ENCODE measurements around the gene CDSN. TPM values are rescaled to one million over a fixed set of nuclear protein-coding genes. Genes with fewer than 3 reads are reported as not detected.

Gene CDSN
- total RNA-seq, 5 donors from 2014 or later (not counting 1 experiment from before 2014, with no cell fraction given): not detected

DNA sequence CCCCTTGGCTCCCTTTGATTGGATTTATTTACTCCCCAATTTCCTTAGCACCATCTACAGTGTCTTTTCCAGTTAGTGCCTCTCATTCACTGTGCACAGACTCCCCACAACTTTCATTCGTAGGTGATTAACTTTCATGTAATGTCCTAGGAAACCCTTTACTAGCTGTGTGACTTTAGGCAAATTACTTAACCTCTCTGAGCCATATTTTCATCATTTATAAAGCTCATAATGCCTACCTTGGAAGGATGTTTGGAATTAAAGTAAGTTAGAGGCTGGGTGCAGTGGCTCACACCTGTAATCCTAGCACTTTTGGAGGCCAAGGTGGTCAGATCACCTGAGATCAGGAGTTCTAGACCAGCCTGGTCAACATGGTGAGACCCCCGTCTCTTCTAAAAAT lies 28.0 kb downstream of the CDSN start:
- H3K4me3 Mint-ChIP-seq: no peak overlapping the region
- Histone ChIP-seq H3K4me3 (ENCODE audit: control insufficient read depth in 1 of 2, extremely low read depth in 1 of 2, low read length in 1 of 2) (no peak overlapping the region), H3K36me3 (ENCODE audit: control insufficient read depth in 2 of 2, extremely low read depth in 1 of 2, insufficient read depth in 1 of 2, low read length in 1 of 2) (no peaks in the 10 kb centered on the region), H3K27me3 (replicated peaks in 1 of 2; ENCODE audit: control insufficient read depth in 2 of 2, extremely low read depth in 1 of 2, insufficient read depth in 2 of 2, low read length in 1 of 2) (no peaks in the 10 kb centered on the region), H3K4me1 (ENCODE audit: control insufficient read depth in 1 of 2, extremely low read depth in 1 of 2, insufficient read depth in 2 of 2, low read length in 2 of 2) (peaks cover 13 to 40% of the 10 kb centered on the region in 2 experiments), H3K9me3 (no peaks in the 10 kb centered on the region), H3K27ac (ENCODE audit: low read length) (no peak overlapping the region)
- no peak for DNase-seq
- CTCF ChIA-PET: interaction anchor here in 1 of 2 donors (0.7 kb wide), 1 partner anchor 41 kb away, joined by 4 read pairs; no protein-coding TSS in a partner anchor
- H3K4me1 Mint-ChIP-seq: peaks cover 41 to 54% (median 42%) of the 10 kb centered on the region in 3 donors
- POLR2A ChIA-PET: no interaction called here
- H3K36me3 Mint-ChIP-seq: no peaks in the 10 kb centered on the region
- WGBS (ENCODE audit: insufficient coverage): no CpG with 5 or more reads among the region's 2 CpGs
- ATAC-seq (replicated peaks in 1 of 4): no peak
- H3K27me3 Mint-ChIP-seq: no peaks in the 10 kb centered on the region
- H3K27ac Mint-ChIP-seq: peak overlapping the region in 1 of 2 donors; percentile 49
- no peaks in the 10 kb centered on the region for H3K9me3 Mint-ChIP-seq

DNA sequence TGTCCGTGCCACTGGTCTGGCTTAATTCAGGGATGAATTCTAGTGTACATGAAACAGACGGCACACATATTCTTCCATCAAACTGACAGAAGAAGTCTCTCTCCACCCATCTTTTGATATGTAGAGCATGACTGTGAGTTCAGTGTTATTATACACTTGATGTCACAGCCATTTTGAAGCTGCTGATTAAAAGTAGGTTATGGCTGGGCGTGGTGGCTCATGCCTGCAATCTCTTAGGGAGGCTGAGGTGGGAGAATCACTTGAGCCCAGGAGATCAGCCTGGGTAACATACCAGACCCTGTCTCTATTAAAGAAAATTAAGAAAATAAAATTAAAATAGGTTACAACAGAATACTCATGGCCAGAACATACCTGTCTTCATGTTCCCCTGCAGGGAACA lies 28.6 kb downstream of the CDSN start:
- DNase-seq (no peak), ATAC-seq (replicated peaks in 1 of 4) (no peak)
- Mint-ChIP-seq H3K27me3 (no peaks in the 10 kb centered on the region), H3K9me3 (no peaks in the 10 kb centered on the region), H3K4me3 (no peak overlapping the region), H3K36me3 (no peaks in the 10 kb centered on the region), H3K27ac (peak overlapping the region in 1 of 2 donors; percentile 16), H3K4me1 (peaks cover 37 to 53% (median 38%) of the 10 kb centered on the region in 3 donors)
- ChIA-PET POLR2A (no interaction called here), CTCF (no interaction called here)
- Histone ChIP-seq H3K4me3 (ENCODE audit: control insufficient read depth in 1 of 2, extremely low read depth in 1 of 2, low read length in 1 of 2) (no peak overlapping the region), H3K36me3 (ENCODE audit: control insufficient read depth in 2 of 2, extremely low read depth in 1 of 2, insufficient read depth in 1 of 2, low read length in 1 of 2) (no peaks in the 10 kb centered on the region), H3K27ac (ENCODE audit: low read length) (no peak overlapping the region), H3K9me3 (no peaks in the 10 kb centered on the region), H3K4me1 (ENCODE audit: control insufficient read depth in 1 of 2, extremely low read depth in 1 of 2, insufficient read depth in 2 of 2, low read length in 2 of 2) (peaks cover 13 to 35% of the 10 kb centered on the region in 2 experiments), H3K27me3 (replicated peaks in 1 of 2; ENCODE audit: control insufficient read depth in 2 of 2, extremely low read depth in 1 of 2, insufficient read depth in 2 of 2, low read length in 1 of 2) (no peaks in the 10 kb centered on the region)
- WGBS (ENCODE audit: insufficient coverage): no CpG with 5 or more reads among the region's 3 CpGs

DNA sequence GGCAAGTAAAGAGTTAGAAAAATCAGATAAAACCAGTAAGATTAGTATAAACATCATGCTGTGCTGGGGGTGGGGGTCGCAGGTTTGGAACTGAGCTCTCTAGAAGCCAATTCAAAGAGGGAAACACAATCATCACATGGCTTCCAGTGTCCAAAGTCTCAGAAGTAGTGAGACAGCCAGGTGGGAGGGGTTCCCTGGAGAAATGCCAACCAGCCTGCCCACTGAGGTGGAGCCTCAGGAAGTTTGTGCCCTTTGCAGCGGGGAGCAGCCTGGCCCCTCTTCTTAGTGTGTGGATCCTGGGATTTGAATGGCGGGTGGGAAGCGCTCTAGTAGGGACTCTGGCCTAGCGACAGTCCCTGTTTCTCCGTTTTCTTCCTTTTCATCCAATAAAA lies 29.3 kb downstream of the CDSN start:
- no peak for DNase-seq
- Mint-ChIP-seq H3K36me3 (no peaks in the 10 kb centered on the region), H3K9me3 (no peaks in the 10 kb centered on the region), H3K27ac (no peak overlapping the region), H3K27me3 (no peaks in the 10 kb centered on the region), H3K4me1 (peaks cover 31 to 46% (median 32%) of the 10 kb centered on the region in 3 donors), H3K4me3 (no peak overlapping the region)
- H3K4me1 ChIP-seq (ENCODE audit: control insufficient read depth in 1 of 2, extremely low read depth in 1 of 2, insufficient read depth in 2 of 2, low read length in 2 of 2): peaks cover 13 to 27% of the 10 kb centered on the region in 2 experiments
- H3K9me3 ChIP-seq: no peaks in the 10 kb centered on the region
- H3K27me3 ChIP-seq (replicated peaks in 1 of 2; ENCODE audit: control insufficient read depth in 2 of 2, extremely low read depth in 1 of 2, insufficient read depth in 2 of 2, low read length in 1 of 2): no peaks in the 10 kb centered on the region
- H3K4me3 ChIP-seq (ENCODE audit: control insufficient read depth in 1 of 2, extremely low read depth in 1 of 2, low read length in 1 of 2): no peak overlapping the region
- CTCF ChIA-PET: no interaction called here
- ATAC-seq (replicated peaks in 1 of 4): no peak
- WGBS (ENCODE audit: insufficient coverage): 100% methylated on average over 4 of the region's 6 CpGs
- no peaks in the 10 kb centered on the region for H3K36me3 ChIP-seq (ENCODE audit: control insufficient read depth in 2 of 2, extremely low read depth in 1 of 2, insufficient read depth in 1 of 2, low read length in 1 of 2)
- POLR2A ChIA-PET: no interaction called here
- H3K27ac ChIP-seq (ENCODE audit: low read length): no peak overlapping the region

DNA sequence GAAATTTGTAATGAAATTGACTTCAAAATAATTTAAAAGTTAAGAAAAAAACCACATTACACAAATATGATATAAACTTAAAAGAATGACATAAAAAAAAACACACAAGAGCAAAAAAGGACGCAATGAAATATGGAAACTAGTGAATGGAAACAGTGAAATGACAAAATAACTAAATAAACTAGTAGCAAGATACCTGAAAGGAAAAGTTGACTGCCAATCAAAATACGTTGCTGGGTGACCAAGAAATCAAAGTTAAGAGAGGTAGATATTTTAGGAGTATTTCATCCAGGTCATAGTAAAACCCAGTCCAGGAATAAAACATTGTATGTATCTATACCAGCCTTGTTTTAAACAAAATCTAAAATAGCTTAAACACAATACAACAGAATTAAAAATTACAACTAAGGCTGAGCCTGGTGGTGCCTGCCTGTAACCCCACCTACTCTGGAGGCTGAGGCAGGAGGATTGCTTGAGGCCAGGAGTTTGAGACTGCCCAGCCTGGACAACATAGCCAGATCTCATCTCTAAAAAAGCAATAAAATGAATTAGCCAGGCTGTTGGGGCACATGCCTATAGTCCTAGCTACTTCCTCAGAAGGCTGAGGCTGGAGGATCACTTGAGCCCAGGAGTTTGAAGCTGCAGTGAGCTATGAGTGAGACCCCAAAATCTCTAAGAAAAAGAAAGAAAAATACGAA lies 29.8 kb downstream of the CDSN start:
- Mint-ChIP-seq H3K27me3 (no peaks in the 10 kb centered on the region), H3K27ac (peak overlapping the region in 1 of 2 donors; percentile 40), H3K36me3 (no peaks in the 10 kb centered on the region), H3K4me3 (no peak overlapping the region), H3K9me3 (no peaks in the 10 kb centered on the region), H3K4me1 (peaks cover 26 to 40% (median 28%) of the 10 kb centered on the region in 3 donors)
- ATAC-seq (replicated peaks in 1 of 4) (no peak), DNase-seq (no peak)
- WGBS (ENCODE audit: insufficient coverage): no CpG with 5 or more reads among the region's 3 CpGs
- Histone ChIP-seq H3K4me3 (ENCODE audit: control insufficient read depth in 1 of 2, extremely low read depth in 1 of 2, low read length in 1 of 2) (no peak overlapping the region), H3K4me1 (ENCODE audit: control insufficient read depth in 1 of 2, extremely low read depth in 1 of 2, insufficient read depth in 2 of 2, low read length in 2 of 2) (peaks cover 13 to 22% of the 10 kb centered on the region in 2 experiments), H3K27me3 (replicated peaks in 1 of 2; ENCODE audit: control insufficient read depth in 2 of 2, extremely low read depth in 1 of 2, insufficient read depth in 2 of 2, low read length in 1 of 2) (peaks cover 0 to 3% of the 10 kb centered on the region in 2 experiments), H3K9me3 (no peaks in the 10 kb centered on the region), H3K27ac (ENCODE audit: low read length) (no peak overlapping the region), H3K36me3 (ENCODE audit: control insufficient read depth in 2 of 2, extremely low read depth in 1 of 2, insufficient read depth in 1 of 2, low read length in 1 of 2) (no peaks in the 10 kb centered on the region)
- CTCF ChIA-PET: interaction anchor here in 1 of 2 donors (0.5 kb wide), 1 partner anchor 148 kb away, joined by 10 read pairs; no protein-coding TSS in a partner anchor
- POLR2A ChIA-PET: no interaction called here

DNA sequence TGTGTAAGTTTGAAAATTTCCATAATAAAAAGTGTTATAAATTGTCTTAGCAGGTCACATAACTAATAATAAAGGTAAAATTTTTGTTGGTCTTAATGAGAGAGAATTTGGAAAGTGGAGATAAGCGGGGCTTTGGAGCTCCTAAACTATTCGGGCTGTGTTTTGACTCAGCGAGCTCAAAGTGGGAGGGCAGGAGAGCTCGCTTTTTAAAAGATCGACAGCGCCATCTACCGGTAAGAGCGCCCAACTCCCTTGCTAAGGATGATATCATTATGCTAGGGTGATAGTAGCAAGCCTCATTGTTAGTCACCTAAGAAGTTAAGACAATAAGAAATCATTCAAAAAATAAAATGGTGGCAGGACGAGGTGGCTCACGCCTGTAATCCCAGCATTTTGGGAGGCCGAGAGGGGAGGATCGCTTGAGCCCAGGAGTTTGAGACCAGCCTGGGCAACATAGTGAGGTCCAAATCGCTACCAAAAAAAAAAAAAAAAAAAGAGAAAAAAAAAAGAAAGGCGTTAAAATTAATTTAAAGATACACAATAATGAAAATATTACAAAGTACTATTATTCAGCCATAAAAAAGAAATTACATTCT lies 32.7 kb downstream of the CDSN start:
- H3K4me3 Mint-ChIP-seq: no peak overlapping the region
- H3K27me3 Mint-ChIP-seq: no peaks in the 10 kb centered on the region
- H3K36me3 Mint-ChIP-seq: no peaks in the 10 kb centered on the region
- Histone ChIP-seq H3K27ac (ENCODE audit: low read length) (no peak overlapping the region), H3K27me3 (replicated peaks in 1 of 2; ENCODE audit: control insufficient read depth in 2 of 2, extremely low read depth in 1 of 2, insufficient read depth in 2 of 2, low read length in 1 of 2) (peaks cover 0 to 4% of the 10 kb centered on the region in 2 experiments), H3K4me3 (ENCODE audit: control insufficient read depth in 1 of 2, extremely low read depth in 1 of 2, low read length in 1 of 2) (no peak overlapping the region), H3K9me3 (no peaks in the 10 kb centered on the region), H3K36me3 (ENCODE audit: control insufficient read depth in 2 of 2, extremely low read depth in 1 of 2, insufficient read depth in 1 of 2, low read length in 1 of 2) (no peaks in the 10 kb centered on the region), H3K4me1 (ENCODE audit: control insufficient read depth in 1 of 2, extremely low read depth in 1 of 2, insufficient read depth in 2 of 2, low read length in 2 of 2) (peaks cover 0 to 4% of the 10 kb centered on the region in 2 experiments)
- WGBS (ENCODE audit: insufficient coverage): 0% methylated on average over 3 of the region's 14 CpGs
- peaks cover 7 to 19% (median 9%) of the 10 kb centered on the region in 3 donors for H3K4me1 Mint-ChIP-seq
- H3K27ac Mint-ChIP-seq: peak overlapping the region in 1 of 2 donors; percentile 29
- CTCF ChIA-PET: interaction anchor here (0.6 to 1.6 kb wide), 37 partner anchors 9 to 637 kb away, joined by 3 to 25 read pairs (median 4); partner anchors contain the start of genes MDC1 (in 1 of the 2), PSORS1C1 (in 1 of the 2) and VARS2 (in 1 of the 2)
- H3K9me3 Mint-ChIP-seq: no peaks in the 10 kb centered on the region
- POLR2A ChIA-PET: no interaction called here
- ATAC-seq (replicated peaks in 1 of 4): peak; percentile 97 to 99 (median 99)
- DNase-seq: peak; percentile 64 to 94 (median 83)

DNA sequence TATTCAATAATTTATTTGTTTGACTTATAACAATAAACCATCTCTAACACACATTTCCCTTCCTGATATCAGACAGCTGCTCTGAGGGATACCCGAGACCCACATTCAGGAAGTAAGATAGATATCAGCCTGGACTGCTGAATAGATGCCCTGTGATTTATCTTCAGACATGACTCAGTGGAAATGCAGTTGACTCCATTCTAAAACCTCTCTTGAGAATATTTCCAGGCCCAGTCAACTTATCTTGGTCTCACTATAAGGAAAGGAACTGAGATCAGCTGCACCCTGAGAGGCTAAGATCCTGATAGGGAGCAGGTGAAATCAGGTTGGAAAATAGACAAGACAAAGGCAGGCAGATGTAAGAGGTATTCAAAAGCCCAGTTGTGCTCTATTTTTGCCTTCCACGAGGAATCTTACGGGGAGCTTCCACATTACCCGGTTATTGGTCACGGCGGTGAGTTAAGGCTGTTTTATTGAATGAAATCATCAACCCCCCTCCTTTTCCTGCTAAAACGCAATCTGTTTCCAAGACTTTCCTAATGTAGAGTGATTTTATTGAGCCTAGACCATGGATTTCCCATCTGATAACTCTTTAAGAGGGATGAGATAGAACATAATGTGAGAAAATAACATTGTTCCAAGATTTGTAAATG lies 33.3 kb downstream of the CDSN start:
- Mint-ChIP-seq H3K27me3 (no peaks in the 10 kb centered on the region), H3K9me3 (no peaks in the 10 kb centered on the region), H3K4me1 (peaks cover 7 to 16% (median 9%) of the 10 kb centered on the region in 3 donors), H3K36me3 (no peaks in the 10 kb centered on the region), H3K4me3 (no peak overlapping the region), H3K27ac (no peak overlapping the region)
- POLR2A ChIA-PET: no interaction called here
- Histone ChIP-seq H3K36me3 (ENCODE audit: control insufficient read depth in 2 of 2, extremely low read depth in 1 of 2, insufficient read depth in 1 of 2, low read length in 1 of 2) (no peaks in the 10 kb centered on the region), H3K4me3 (ENCODE audit: control insufficient read depth in 1 of 2, extremely low read depth in 1 of 2, low read length in 1 of 2) (no peak overlapping the region), H3K27ac (ENCODE audit: low read length) (no peak overlapping the region), H3K9me3 (no peaks in the 10 kb centered on the region), H3K27me3 (replicated peaks in 1 of 2; ENCODE audit: control insufficient read depth in 2 of 2, extremely low read depth in 1 of 2, insufficient read depth in 2 of 2, low read length in 1 of 2) (peaks cover 0 to 4% of the 10 kb centered on the region in 2 experiments), H3K4me1 (ENCODE audit: control insufficient read depth in 1 of 2, extremely low read depth in 1 of 2, insufficient read depth in 2 of 2, low read length in 2 of 2) (peaks cover 0 to 4% of the 10 kb centered on the region in 2 experiments)
- WGBS (ENCODE audit: insufficient coverage): 67% methylated on average over 1 of the region's 7 CpGs
- CTCF ChIA-PET: interaction anchor here (0.6 to 1.6 kb wide), 37 partner anchors 9 to 636 kb away, joined by 3 to 25 read pairs (median 4); partner anchors contain the start of genes MDC1 (in 1 of the 2), PSORS1C1 (in 1 of the 2) and VARS2 (in 1 of the 2)
- DNase-seq: no peak
- no peak for ATAC-seq (replicated peaks in 1 of 4)

Data from T-cell (primary cell).